ENCODE results near the gene LCE5A. TPM values are rescaled to one million over a fixed set of nuclear protein-coding genes. Genes with fewer than 3 reads are reported as not detected.
"Not testable (repeated sequence)": the region's sequence is repeated elsewhere in the genome, so short reads cannot be mapped to it uniquely, and the experiment has no call there.

The LCE5A gene
- total RNA-seq, 2 experiments from 2014 or later: not detected

DNA sequence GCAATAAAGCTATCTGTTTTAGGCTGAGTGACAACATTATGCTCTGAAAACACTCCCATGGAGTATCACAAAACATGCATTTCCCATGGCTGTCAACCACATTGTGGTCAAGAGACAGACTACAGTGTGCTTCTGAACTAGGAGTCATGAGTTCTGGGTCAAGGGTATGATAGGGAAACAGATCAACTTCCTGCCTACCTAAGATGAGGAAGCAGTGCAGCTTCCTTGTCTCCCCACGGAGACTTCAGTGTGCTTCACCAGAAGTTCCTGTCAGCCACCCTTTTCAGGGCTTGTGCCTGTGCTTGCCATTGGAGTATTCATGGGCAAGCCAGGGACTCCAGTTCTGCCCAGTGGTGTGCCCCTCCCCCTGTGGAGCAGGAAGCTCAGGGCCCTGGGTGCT, 36.1 kb downstream of the LCE5A start:
- no peak overlapping the region for H3K4me3 ChIP-seq (ENCODE audit: low read depth, low read length, poor library complexity, severe bottlenecking)
- no peak for TF ChIP-seq EZH2phosphoT487 (IDR thresholded peaks at IDR 0.05; ENCODE audit: borderline replicate concordance, low read depth, low read length)
- TF ChIP-seq, protein P1, sequence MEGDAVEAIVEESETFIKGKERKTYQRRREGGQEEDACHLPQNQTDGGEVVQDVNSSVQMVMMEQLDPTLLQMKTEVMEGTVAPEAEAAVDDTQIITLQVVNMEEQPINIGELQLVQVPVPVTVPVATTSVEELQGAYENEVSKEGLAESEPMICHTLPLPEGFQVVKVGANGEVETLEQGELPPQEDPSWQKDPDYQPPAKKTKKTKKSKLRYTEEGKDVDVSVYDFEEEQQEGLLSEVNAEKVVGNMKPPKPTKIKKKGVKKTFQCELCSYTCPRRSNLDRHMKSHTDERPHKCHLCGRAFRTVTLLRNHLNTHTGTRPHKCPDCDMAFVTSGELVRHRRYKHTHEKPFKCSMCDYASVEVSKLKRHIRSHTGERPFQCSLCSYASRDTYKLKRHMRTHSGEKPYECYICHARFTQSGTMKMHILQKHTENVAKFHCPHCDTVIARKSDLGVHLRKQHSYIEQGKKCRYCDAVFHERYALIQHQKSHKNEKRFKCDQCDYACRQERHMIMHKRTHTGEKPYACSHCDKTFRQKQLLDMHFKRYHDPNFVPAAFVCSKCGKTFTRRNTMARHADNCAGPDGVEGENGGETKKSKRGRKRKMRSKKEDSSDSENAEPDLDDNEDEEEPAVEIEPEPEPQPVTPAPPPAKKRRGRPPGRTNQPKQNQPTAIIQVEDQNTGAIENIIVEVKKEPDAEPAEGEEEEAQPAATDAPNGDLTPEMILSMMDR (conservative IDR thresholded peaks at IDR 0.05; ENCODE audit: low read length): no peak
- H3K9me3 ChIP-seq (ENCODE audit: low read length): no peaks in the 10 kb centered on the region
- no TSS peak for BruUV-seq (replicated peaks)
- CTCF ChIA-PET (ENCODE audit: unreplicated experiment): no interaction called here
- no peak overlapping the region for H3K4me2 ChIP-seq (ENCODE audit: low read length)
- H3K27ac ChIP-seq (ENCODE audit: low read depth, low read length, poor library complexity, severe bottlenecking): no peak overlapping the region
- intact Hi-C loops (cut with micrococcal nuclease; ENCODE audit: unreplicated experiment): no loop called here
- no peak overlapping the region for H2AFZ ChIP-seq (ENCODE audit: low read length)
- no peaks in the 10 kb centered on the region for H3K36me3 ChIP-seq (ENCODE audit: insufficient read depth, low read length)
- DNase-seq (ENCODE audit: low spot score): no peak
- no peaks in the 10 kb centered on the region for H3K4me1 ChIP-seq (ENCODE audit: insufficient read depth, low read length, poor library complexity, severe bottlenecking)
- no peaks in the 10 kb centered on the region for H3K79me2 ChIP-seq (ENCODE audit: insufficient read depth, low read depth, low read length)
- H3K9me2 ChIP-seq (ENCODE audit: insufficient read depth, low read length): no peaks in the 10 kb centered on the region
- H4K20me1 ChIP-seq (ENCODE audit: insufficient read depth, low read length): no peaks in the 10 kb centered on the region
- POLR2A ChIA-PET: no interaction called here

DNA sequence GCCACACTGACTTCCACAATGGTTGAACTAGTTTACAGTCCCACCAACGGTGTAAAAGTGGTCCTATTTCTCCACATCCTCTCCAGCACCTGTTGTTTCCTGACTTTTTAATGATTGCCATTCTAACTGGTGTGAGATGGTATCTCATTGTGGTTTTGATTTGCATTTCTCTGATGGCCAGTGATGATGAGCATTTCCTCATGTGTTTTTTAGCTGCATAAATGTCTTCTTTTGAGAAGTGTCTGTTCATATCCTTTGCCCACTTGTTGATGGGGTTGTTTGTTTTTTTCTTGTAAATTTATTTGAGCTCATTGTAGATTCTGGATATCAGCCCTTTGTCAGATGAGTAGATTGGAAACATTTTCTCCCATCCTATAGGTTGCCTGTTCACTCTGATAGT, 37.8 kb downstream of the LCE5A start:
- not testable (repeated sequence) for DNase-seq (ENCODE audit: low spot score)

More for the DNA sequence above, 37.8 kb downstream of the LCE5A start:
- H4K20me1 ChIP-seq (ENCODE audit: insufficient read depth, low read length); H3K9me3 ChIP-seq (ENCODE audit: low read length); H3K36me3 ChIP-seq (ENCODE audit: insufficient read depth, low read length); H2AFZ ChIP-seq (ENCODE audit: low read length); intact Hi-C loops (cut with micrococcal nuclease; ENCODE audit: unreplicated experiment); CTCF ChIA-PET (ENCODE audit: unreplicated experiment); H3K4me1 ChIP-seq (ENCODE audit: insufficient read depth, low read length, poor library complexity, severe bottlenecking); BruUV-seq (replicated peaks); POLR2A ChIA-PET; H3K27ac ChIP-seq (ENCODE audit: low read depth, low read length, poor library complexity, severe bottlenecking); H3K9me2 ChIP-seq (ENCODE audit: insufficient read depth, low read length); H3K4me2 ChIP-seq (ENCODE audit: low read length); H3K79me2 ChIP-seq (ENCODE audit: insufficient read depth, low read depth, low read length); H3K4me3 ChIP-seq (ENCODE audit: low read depth, low read length, poor library complexity, severe bottlenecking): not testable (repeated sequence)

Other genes starting within 250 kb of the LCE5A start
- not detected in 2 replicates for gene FLG, start 185.6 kb upstream of the LCE5A start, total RNA-seq (2014; rRNA removed; shearing (Covaris generic))
- gene FLG, start 185.6 kb upstream of the LCE5A start, total RNA-seq (2022): not detected in 2 replicates
- not detected in 2 replicates for gene FLG2, start 150.8 kb upstream of the LCE5A start, total RNA-seq (2014; rRNA removed; shearing (Covaris generic))
- not detected in 2 replicates for gene FLG2, start 150.8 kb upstream of the LCE5A start, total RNA-seq (2022)
- gene CRNN, start 96.5 kb upstream of the LCE5A start, total RNA-seq (2014; rRNA removed; shearing (Covaris generic)): not detected in 2 replicates
- not detected in 2 replicates for gene CRNN, start 96.5 kb upstream of the LCE5A start, total RNA-seq (2022)
- gene CRCT1, start 3.7 kb downstream of the LCE5A start, total RNA-seq (2014; rRNA removed; shearing (Covaris generic)): not detected in 2 replicates
- gene CRCT1, start 3.7 kb downstream of the LCE5A start, total RNA-seq (2022): not detected in 2 replicates
- gene LCE3E, start 56.0 kb downstream of the LCE5A start, total RNA-seq (2014; rRNA removed; shearing (Covaris generic)): not detected in 2 replicates
- not detected in 2 replicates for gene LCE3E, start 56.0 kb downstream of the LCE5A start, total RNA-seq (2022)
- gene LCE3D, start 69.7 kb downstream of the LCE5A start, total RNA-seq (2014; rRNA removed; shearing (Covaris generic)): not detected in 2 replicates
- not detected in 2 replicates for gene LCE3D, start 69.7 kb downstream of the LCE5A start, total RNA-seq (2022)
- gene LCE3C, start 89.4 kb downstream of the LCE5A start, total RNA-seq (2014; rRNA removed; shearing (Covaris generic)): not detected in 2 replicates
- not detected in 2 replicates for gene LCE3C, start 89.4 kb downstream of the LCE5A start, total RNA-seq (2022)
- not detected in 2 replicates for gene LCE3B, start 103.0 kb downstream of the LCE5A start, total RNA-seq (2014; rRNA removed; shearing (Covaris generic))
- not detected in 2 replicates for gene LCE3B, start 103.0 kb downstream of the LCE5A start, total RNA-seq (2022)
- not detected in 2 replicates for gene LCE3A, start 112.3 kb downstream of the LCE5A start, total RNA-seq (2014; rRNA removed; shearing (Covaris generic))
- gene LCE3A, start 112.3 kb downstream of the LCE5A start, total RNA-seq (2022): not detected in 2 replicates
- gene LCE2D, start 152.6 kb downstream of the LCE5A start, total RNA-seq (2014; rRNA removed; shearing (Covaris generic)): not detected in 2 replicates
- not detected in 2 replicates for gene LCE2D, start 152.6 kb downstream of the LCE5A start, total RNA-seq (2022)
- gene LCE2C, start 164.5 kb downstream of the LCE5A start, total RNA-seq (2014; rRNA removed; shearing (Covaris generic)): not detected in 2 replicates
- gene LCE2C, start 164.5 kb downstream of the LCE5A start, total RNA-seq (2022): not detected in 2 replicates
- gene LCE2B, start 175.3 kb downstream of the LCE5A start, total RNA-seq (2014; rRNA removed; shearing (Covaris generic)): not detected in 2 replicates
- gene LCE2B, start 175.3 kb downstream of the LCE5A start, total RNA-seq (2022): not detected in 2 replicates
- gene LCE2A, start 187.5 kb downstream of the LCE5A start, total RNA-seq (2014; rRNA removed; shearing (Covaris generic)): not detected in 2 replicates
- not detected in 2 replicates for gene LCE2A, start 187.5 kb downstream of the LCE5A start, total RNA-seq (2022)
- gene LCE4A, start 197.4 kb downstream of the LCE5A start, total RNA-seq (2014; rRNA removed; shearing (Covaris generic)): not detected in 2 replicates
- not detected in 2 replicates for gene LCE4A, start 197.4 kb downstream of the LCE5A start, total RNA-seq (2022)
- not detected in 2 replicates for gene KPRP, start 247.2 kb downstream of the LCE5A start, total RNA-seq (2014; rRNA removed; shearing (Covaris generic))
- not detected in 2 replicates for gene KPRP, start 247.2 kb downstream of the LCE5A start, total RNA-seq (2022)

Data from OCI-LY7 (cell line).